HUES48 (cell line): ENCODE data around the gene SH3BP1.

ENCODE experiments used
- H3K27ac ChIP-seq: one replicate; pipeline ENCODE4 v1.7.0; 2013; ENCODE audit warnings: low read depth, low read length, inconsistent platforms
- H3K27me3 ChIP-seq: 2 replicates; pipeline ENCODE4 v1.6.1; 2013; ENCODE audit warnings: mild to moderate bottlenecking, low read length; ENCODE audit not compliant: control insufficient read depth, insufficient read depth
- H3K36me3 ChIP-seq: 2 replicates; pipeline ENCODE4 v1.6.1; 2013; ENCODE audit warnings: low read length; ENCODE audit not compliant: control insufficient read depth, insufficient read depth
- H3K4me1 ChIP-seq: 2 replicates; pipeline ENCODE4 v1.6.1; 2013; ENCODE audit warnings: mild to moderate bottlenecking, low read length; ENCODE audit not compliant: control insufficient read depth, insufficient read depth
- H3K4me3 ChIP-seq: 2 replicates; pipeline ENCODE4 v1.5.1; 2013; ENCODE audit warnings: mild to moderate bottlenecking, low read depth, low read length
- H3K9ac ChIP-seq: 2 replicates; pipeline ENCODE4 v1.6.1; 2013; ENCODE audit warnings: mild to moderate bottlenecking, low read depth, low read length, moderate library complexity
- H3K9me3 ChIP-seq: 2 replicates; pipeline ENCODE4 v1.6.1; 2013; ENCODE audit warnings: low read length; ENCODE audit not compliant: control insufficient read depth, insufficient read depth

Gene SH3BP1

DNA sequence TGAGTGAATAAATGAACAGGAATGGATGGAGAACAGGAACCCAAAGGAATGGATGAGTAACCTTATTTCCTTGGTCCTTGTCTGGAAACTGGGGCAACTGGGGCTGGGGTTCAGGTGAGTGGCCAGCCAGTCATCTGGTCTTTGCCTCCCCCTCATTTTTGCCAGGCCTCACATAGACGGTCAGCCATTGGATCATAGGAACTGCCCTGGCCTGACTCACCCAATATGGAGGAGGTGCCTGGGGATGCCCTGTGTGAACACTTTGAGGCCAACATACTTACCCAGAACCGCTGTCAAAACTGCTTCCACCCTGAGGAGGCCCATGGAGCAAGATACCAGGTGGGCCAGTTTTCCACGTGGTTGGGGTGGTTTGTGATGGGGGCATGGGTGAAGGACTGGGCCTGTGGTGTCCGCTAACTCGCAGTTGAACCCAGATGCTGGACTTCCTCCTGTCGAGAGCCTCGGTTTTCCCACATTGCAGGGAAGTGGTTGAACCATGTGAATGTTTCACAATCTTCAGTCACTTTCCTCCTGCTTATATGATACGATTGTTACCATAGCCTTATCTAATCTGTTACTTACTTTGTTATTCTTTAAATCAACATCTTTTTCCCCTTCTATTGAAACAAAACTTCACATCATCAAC is 61.8 kb downstream of the SH3BP1 start:
- Histone ChIP-seq H3K4me1 (no peaks in the 10 kb centered on the region; the same call in 1 of the 2 replicates), H3K9me3 (no peaks in the 10 kb centered on the region), H3K27ac (no peak overlapping the region), H3K27me3 (no peaks in the 10 kb centered on the region), H3K36me3 (peaks cover 51% of the 10 kb centered on the region), H3K4me3 (no peak overlapping the region), H3K9ac (no peak overlapping the region)

DNA sequence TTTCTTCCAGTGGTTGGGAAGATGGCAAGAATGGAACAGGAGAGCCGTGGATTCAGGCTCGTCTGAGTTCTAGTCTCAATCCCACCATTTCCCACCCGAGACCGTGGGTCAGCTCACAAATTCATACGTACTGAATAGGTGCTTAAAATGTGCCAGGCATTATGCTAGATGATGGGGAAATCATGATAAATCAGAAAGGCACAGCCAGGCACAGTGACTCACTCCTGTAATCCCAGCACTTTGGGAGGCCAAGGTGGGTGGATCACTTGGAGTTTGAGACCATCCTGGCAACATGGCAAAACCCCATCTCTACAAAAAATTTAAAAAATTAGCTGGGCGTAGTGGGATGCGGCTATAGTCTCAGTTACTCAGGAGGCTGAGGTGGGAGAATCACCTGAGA is 64.4 kb downstream of the SH3BP1 start:
- no peak overlapping the region for H3K4me3 ChIP-seq
- no peaks in the 10 kb centered on the region for H3K4me1 ChIP-seq
- H3K27me3 ChIP-seq: no peaks in the 10 kb centered on the region
- no peak overlapping the region for H3K9ac ChIP-seq
- peaks cover 57% of the 10 kb centered on the region for H3K36me3 ChIP-seq
- H3K9me3 ChIP-seq: no peaks in the 10 kb centered on the region
- no peak overlapping the region for H3K27ac ChIP-seq

DNA sequence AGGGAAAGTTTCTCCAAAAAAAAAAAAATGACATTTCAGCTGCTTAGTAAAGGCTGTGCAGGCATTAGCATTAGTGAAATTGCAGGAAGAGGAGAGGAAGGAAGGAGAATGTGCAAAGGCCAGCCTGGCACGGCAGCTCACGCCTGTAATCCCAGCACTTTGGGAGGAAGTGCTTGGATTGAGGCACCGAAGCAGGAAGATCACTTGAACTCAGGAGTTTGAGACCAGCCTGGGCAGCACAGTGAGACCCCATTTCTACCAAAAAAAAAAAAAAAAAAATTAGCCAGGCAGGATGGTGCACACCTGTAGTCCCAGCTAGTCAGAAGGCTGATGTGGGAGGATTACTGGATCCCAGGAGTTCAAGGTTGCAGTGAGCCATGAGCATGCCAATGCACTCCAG is 65.2 kb downstream of the SH3BP1 start:
- Histone ChIP-seq H3K36me3 (peaks cover 52% of the 10 kb centered on the region), H3K27me3 (no peaks in the 10 kb centered on the region), H3K27ac (no peak overlapping the region), H3K9ac (no peak overlapping the region), H3K4me1 (no peaks in the 10 kb centered on the region), H3K4me3 (no peak overlapping the region), H3K9me3 (no peaks in the 10 kb centered on the region)

DNA sequence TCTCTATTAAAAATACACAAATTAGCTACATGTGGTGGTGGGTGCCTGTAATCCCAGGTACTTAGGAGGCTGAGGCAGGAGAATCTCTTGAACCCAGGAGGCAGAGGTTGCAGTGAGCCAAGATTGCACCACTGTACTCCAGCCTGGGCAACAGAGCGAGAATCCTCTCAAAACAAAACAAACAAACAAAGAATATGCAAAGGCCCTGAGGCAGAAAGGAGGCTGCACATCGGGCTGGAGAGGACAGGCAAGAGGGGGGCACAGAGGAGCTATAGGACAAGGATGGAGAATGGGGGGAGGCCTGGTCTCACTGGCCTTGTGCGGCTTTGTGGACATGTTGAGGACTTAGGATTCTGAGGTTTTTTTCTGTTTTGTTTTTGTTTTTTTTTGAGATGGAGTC is 65.7 kb downstream of the SH3BP1 start:
- Histone ChIP-seq H3K27ac (no peak overlapping the region), H3K4me1 (no peaks in the 10 kb centered on the region), H3K27me3 (no peaks in the 10 kb centered on the region), H3K4me3 (no peak overlapping the region), H3K9ac (no peak overlapping the region), H3K36me3 (peaks cover 55% of the 10 kb centered on the region), H3K9me3 (no peaks in the 10 kb centered on the region)
